Upper lobe of left lung (tissue), 4 donors: ENCODE results near the gene PKNOX2.

Experiments used
- EP300 ChIP-seq, 4 donors: sonication (generic); formaldehyde crosslinking; IDR thresholded peaks; one replicate each; pipeline ENCODE4 v1.5.1; 2017; ENCODE audit warnings: antibody characterized with exemption in 4 of 4, control low read depth in 2 of 4
- POLR2AphosphoS5 ChIP-seq, 2 donors: sonication (generic); formaldehyde crosslinking; IDR thresholded peaks; one replicate each; pipeline ENCODE4 v1.5.1; 2017; ENCODE audit warnings: antibody characterized with exemption in 2 of 2
- TF ChIP-seq, protein P1 (sequence below), 6 experiments: fragments of 450-650 bp in 4 of 6; fragments of 200-600 bp in 2 of 6; sonication (generic) in 2 of 6; IDR thresholded peaks; one replicate each; pipeline ENCODE4 v1.5.1; 2016 to 2019; ENCODE audit warnings: antibody characterized with exemption in 6 of 6

DNA sequence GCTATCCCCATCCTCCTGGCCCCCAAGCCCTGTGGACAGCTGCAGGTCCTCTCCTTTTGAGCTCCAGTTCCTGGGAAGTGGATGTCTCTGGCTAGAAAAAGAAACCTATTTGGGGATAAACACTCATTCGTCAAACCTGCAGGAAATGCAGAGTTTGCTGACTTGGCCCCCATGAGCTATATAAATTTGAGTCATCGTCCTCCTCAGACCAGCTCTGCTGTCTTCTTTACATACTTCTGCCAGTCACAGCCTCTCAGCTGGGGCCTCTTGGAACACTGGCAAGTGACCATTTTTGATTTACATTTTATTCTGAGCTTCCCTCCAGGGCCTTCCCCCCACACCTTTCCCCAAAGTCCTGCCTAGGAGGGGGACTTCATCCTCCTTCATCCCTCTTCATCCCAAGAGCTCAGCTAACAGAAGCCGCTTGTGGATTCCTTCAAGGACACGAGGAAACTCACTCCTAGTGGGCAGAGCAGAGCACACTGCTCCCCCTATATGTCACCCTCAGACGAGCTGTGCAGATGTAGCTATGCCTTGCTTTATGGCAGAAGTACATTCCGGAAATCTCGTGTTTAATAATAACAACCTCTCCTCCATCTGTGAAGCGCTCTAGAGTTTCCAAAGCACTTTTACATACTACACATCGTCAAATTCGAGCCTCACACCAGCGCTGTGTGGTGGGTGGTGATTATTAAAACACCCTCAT is 199.7 kb downstream of the PKNOX2 start:
- TF ChIP-seq POLR2AphosphoS5 (IDR thresholded peaks at IDR 0.05), result no peak
- TF ChIP-seq, protein P1, sequence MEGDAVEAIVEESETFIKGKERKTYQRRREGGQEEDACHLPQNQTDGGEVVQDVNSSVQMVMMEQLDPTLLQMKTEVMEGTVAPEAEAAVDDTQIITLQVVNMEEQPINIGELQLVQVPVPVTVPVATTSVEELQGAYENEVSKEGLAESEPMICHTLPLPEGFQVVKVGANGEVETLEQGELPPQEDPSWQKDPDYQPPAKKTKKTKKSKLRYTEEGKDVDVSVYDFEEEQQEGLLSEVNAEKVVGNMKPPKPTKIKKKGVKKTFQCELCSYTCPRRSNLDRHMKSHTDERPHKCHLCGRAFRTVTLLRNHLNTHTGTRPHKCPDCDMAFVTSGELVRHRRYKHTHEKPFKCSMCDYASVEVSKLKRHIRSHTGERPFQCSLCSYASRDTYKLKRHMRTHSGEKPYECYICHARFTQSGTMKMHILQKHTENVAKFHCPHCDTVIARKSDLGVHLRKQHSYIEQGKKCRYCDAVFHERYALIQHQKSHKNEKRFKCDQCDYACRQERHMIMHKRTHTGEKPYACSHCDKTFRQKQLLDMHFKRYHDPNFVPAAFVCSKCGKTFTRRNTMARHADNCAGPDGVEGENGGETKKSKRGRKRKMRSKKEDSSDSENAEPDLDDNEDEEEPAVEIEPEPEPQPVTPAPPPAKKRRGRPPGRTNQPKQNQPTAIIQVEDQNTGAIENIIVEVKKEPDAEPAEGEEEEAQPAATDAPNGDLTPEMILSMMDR (IDR thresholded peaks at IDR 0.05), result no peak
- no peak for TF ChIP-seq EP300 (IDR thresholded peaks at IDR 0.05)
